ENCODE measurements around the gene ABCB1.
A peak's percentile ranks its signal among the peaks of the same experiment; 100 is the strongest.

ABCB1 gene

DNA sequence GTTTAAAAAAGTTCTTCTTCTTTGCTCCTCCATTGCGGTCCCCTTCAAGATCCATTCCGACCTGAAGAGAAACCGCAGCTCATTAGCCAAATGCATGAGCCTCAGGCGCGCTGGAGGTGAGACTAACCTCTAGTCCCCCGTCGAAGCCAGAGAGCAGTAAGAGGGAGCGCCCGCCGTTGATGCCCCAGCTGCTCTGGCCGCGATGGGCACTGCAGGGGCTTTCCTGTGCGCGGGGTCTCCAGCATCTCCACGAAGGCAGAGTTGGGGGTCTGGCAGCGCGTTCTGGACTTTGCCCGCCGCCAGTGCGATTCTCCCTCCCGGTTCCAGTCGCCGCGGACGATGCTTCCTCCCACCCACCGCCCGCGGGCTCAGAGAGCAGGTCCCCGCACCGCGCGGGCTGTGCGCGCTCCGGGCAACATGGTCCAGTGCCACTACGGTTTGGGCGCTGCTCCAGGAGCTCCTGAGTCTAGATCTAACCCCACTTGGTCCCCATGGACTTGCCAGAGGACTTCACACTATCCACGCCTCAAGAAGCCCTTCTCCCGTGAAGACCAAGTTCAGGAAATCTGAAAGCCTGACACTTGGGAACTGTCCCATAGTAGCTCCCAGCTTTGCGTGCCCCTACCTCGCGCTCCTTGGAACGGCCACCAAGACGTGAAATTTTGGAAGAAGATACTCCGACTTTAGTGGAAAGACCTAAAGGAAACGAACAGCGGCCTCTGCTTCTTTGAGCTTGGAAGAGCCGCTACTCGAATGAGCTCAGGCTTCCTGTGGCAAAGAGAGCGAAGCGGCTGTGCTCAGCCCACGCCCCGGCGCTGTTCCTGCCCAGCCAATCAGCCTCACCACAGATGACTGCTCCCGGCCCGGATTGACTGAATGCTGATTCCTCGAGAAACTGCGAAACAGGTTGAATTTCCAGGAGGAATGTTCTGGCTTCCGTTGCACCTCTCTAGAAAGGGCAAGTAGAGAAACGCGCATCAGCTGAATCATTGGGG, at the start of gene ABCB1:
ABCB1 (minus strand) TSS at position 755 of the 995 bp plus-strand sequence; CDS start at position 55, 700 bp downstream.
- DNase-seq, result peak; percentile 42

GRCh38 chr7:87648316-87648715, 47.6 kb upstream of the ABCB1 start:
- no peak for DNase-seq

DNA sequence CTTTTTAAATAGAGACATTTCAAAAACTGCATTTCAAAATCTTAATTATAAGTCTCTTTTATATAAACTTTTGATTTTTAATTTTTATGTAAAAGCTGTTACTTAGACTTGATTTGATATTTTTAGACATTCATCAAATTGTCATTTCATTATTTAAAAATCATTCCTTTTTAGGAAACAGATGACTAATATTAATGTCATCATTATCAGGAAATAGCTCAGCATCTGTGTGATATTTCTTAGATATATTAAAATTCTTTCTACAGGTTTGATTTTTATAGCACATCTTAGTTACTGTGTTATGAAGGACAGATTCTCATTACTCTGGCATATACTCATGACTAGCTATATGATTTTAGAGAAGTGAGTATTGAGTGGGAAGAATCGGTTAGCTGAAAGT, 44.8 kb upstream of the ABCB1 start:
- no peak for DNase-seq

DNA sequence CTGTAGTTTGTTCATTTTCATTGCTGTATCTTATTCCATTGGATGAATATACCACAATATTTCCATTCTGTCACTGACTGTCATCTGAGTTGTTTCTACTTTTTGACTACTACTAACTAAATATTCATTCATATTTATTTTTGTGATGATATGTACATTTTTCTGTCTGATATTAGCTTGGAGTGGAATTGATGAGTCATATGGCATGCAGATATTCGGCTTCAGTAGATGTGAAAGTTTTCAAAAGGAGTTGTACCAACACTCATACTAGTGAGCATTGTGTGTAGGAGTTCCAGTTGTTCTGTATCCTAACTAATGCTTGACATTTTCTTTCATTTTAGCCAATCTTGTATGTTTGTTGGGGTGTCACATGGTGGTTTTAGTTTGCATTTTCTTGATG, 35.2 kb upstream of the ABCB1 start:
- DNase-seq, result no peak

DNA sequence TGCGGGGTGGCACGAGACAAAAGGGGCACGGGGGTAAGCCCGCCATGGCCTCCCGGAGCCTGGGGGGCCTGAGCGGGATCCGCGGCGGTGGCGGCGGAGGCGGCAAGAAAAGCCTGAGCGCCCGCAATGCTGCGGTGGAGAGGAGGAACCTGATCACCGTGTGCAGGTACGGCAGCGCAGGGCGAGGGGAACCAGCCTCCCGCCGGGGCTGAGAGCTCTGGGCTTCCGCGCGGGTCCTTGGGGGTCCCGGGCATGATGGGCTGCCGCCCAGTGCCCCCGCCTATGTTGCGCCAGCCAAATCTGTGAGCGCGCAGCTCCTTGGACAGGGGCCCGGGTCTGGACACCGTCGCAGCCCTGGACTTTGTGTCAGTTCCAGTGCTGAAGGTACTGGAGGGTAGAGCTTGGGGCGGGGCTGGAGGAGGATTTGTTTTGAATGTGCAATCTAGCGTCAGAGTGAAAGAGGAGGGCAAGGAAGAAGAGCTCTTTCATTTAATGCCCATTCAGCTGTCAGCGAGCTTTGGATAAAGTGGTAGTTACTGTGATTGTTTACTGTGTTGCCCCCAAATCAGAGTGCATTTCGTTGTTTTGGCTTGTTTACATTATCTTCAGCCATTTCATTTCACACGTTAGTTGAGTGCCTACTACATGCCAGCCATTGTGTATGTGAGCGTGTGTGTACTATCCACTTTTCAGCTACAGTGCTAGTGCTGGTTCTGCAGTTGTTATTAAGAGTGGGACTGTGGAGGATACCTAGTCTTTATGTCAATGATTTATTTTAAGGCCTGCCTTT, 28.3 kb upstream of the ABCB1 start:
- peak; percentile 21 for DNase-seq

- DNase-seq, result no peak
These were observed 26.9 kb upstream of the ABCB1 start for GRCh38 chr7:87627634-87627994.

GRCh38 chr7:87625101-87625500, 24.4 kb upstream of the ABCB1 start:
- no peak for DNase-seq

- DNase-seq, result no peak
These were observed 23.9 kb upstream of the ABCB1 start for GRCh38 chr7:87624628-87625027.

DNA sequence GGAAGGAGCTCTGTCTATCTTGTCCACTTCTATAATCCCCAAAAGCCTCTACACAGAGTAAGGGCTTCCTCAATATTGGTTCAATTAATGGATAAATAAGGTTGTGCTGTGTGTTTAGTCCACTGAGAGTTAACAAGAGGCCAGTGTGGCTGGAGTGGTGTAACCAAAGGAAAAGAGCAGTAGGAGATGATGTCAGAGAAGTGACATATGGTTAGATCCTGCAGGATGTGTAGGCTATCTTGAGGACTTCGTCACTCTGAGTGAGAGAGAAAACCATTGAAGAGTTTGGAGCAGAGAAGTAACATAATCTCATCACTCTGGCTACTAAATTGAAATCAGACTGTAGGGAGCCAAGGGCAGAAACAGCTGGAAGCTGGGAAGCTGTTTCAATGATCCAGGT, 14.5 kb upstream of the ABCB1 start:
- no peak for DNase-seq

DNA sequence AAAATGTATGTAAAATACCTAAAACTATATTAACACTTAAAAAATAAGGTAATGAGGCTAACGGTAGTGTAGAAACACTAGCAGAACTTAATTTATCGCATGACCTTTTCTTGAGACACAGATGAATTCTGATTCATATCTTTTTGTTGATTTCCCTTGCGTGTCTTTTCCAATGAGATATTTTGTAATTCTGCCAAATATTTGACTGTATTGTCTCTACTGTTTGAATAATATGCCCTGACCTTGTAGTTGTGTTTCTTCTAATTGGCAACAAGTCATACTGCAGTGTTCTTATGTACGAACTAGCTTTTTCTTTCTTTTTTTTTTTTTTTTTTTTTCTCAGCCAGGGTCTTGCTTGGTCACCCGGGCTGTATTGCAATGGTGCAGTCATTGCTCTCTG, 9.2 kb upstream of the ABCB1 start:
- no peak for DNase-seq

- DNase-seq, result no peak
These were observed 7.7 kb upstream of the ABCB1 start for GRCh38 chr7:87608431-87608830.

DNA sequence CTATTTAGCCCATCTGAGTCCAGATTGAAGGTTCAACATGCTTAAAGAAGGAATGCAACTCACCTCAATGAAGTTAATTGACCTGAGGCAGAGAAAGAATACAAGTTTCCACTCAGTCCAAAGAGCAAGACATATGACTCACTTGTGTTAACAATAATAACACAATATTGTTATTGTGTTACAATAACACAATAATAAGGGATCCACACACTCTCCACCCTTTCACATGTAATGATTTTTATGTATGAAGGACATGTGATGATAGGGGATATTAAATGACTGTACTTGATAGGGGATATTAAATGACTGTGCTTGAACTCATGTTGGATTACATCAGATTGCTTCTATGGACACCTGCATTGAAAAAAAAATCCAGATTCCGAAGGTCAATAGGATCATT, 3.6 kb upstream of the ABCB1 start:
- no peak for DNase-seq

DNA sequence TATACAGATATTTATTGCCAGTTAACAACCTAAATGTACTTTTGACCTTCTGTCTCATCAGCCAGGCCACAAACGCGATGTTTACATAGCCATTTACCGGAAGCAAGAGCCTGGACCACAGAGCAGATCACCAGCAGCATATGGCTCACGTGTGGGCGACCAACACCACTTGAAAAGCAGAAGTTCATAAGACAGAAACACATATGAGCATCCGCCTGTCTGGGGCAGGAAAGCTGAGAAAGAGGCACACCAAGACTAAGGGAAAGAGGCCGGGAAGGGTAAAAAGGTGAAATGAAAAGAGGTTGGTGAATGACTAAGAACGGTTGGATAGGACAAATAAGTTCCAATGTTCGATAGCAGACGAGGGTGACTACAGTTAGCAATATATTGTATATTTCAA, 1.3 kb downstream of the ABCB1 start:
- peak; percentile 18 for DNase-seq

GRCh38 chr7:87598234-87599009, 2.3 kb downstream of the ABCB1 start:
- no peak for DNase-seq

GRCh38 chr7:87596696-87597095, 4.0 kb downstream of the ABCB1 start:
- no peak for DNase-seq

- DNase-seq, result no peak
These were observed 4.5 kb downstream of the ABCB1 start for GRCh38 chr7:87596136-87596535.

GRCh38 chr7:87592300-87592699, 8.4 kb downstream of the ABCB1 start:
- DNase-seq, result no peak

DNA sequence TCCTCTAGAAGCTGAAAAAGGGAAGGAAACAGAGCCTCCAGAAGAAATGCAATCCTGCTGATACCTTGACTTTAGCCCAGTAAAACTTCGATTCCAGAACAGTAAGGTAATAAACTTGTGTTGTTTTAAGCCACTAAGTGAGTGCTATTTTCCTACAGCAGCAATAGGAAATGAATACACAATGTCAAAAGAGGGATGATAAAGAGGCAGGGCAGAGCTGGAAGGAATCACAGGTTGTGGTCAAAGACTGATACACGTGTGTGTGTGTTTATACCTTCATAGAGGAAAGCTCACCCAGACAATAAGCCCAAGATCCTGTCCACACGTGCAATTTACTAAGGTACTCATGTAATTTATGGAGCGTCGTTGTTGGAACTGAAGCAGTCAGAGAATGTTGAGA, 9.5 kb downstream of the ABCB1 start:
- DNase-seq, result no peak

DNA sequence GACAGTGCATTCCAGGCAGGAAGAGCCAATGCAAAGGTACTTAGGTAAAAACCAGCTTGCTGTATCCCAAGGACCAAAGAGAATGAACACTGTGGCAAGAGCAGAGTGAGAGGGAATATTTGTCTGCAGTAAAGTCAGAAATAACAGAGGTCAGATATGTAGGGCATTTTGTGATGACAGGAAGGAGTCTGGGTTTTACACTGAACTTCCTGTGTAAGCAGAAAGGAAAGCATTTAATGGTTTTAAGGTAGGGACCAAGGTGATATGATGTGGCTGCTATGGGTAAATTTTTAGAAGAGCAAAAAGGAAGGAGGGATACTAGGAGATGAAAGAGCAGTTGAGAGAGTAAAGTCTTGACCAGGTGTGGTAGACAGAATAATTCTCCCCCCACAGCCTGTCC, 10.1 kb downstream of the ABCB1 start:
- DNase-seq, result no peak

- DNase-seq, result no peak
These were observed 11.1 kb downstream of the ABCB1 start for GRCh38 chr7:87589631-87590030.

DNA sequence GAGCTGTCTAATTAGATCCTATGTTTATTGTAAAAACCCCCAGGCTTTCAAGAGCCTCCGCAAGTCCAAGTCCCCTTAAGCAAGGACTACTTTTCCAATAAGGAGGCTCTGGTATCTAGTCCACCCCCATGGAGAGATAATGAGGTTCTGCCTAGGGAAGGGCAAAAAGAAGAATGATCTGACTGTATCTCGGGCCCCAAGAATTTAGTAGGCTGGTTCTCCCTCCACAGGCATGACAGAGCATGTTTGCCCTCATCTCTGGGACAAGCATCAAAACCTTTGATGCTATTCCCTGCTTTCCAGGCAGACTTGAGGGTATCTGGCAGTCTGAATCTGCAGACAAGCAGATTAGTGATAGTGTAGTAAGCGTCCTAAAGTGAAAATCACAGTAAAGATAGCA, 19.0 kb downstream of the ABCB1 start:
- DNase-seq, result no peak

DNA sequence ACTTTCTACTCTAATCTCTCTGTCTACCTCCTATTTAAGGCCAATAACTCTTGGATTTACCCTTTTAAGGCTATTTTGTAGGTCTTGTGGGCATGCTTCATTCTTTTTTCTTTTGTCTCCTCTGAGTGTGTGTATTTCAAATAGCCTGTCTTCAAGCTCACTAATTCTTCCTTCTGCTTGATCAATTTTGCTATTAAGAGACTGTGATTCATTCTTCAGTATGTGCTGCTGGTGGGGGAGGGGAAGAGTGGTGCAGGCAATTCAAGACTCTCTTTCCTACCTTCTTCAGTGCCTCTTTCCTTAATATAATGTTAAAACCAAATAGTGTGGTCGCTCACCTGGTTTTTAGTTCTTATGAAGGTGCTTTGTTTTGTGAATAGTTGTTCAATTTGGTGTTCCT, 20.0 kb downstream of the ABCB1 start:
- DNase-seq, result no peak

DNA sequence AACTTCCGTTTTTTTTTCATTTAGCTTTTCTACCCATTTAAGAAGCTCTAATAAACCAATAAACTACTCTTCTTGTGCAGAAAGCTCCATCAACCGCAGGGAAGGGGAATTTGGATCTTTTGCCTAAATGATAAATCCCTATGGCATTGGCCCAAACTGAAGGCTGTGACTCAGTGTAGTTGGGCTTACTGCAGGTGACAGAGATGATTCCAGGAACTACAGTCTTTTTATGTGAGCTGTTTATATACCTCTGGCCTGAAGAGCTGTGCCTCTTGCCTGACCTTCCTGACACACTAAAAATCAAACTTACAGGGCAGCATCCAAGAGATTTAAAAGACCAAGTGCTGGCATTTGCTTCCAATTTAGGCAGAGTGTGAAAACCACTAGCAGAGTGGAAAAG, 25.2 kb downstream of the ABCB1 start:
- no peak for DNase-seq
